B cell (primary cell): Measurements from ENCODE around the gene ANKFY1. TPM values are rescaled to one million over a fixed set of nuclear protein-coding genes. Genes with fewer than 3 reads are reported as not detected.

ENCODE experiments used
- ATAC-seq: fragments of 200-7000 bp; cut with Tn5 transposase; one replicate; pipeline ENCODE4 v1.10.0; 2021; ENCODE audit warnings: low read depth, mild to moderate bottlenecking, moderate number of reproducible peaks, moderate library complexity
- CTCF ChIA-PET: fragments of 350-600 bp; sonication (Branson Sonifier 250); formaldehyde crosslinking; loops from one replicate; lab custom pipeline; 2021; ENCODE audit warnings: antibody characterized with exemption, inconsistent platforms; lab: Charles Lee
- POLR2A ChIA-PET: fragments of 350-600 bp; sonication (Branson Sonifier 250); formaldehyde crosslinking; loops from one replicate; lab custom pipeline; 2021; ENCODE audit warnings: antibody characterized with exemption; lab: Charles Lee
- DNase-seq: peaks from one replicate; pipeline ENCODE4 v3.0.0; 2013
- H2AFZ ChIP-seq: 2 replicates; pipeline ENCODE4 v1.6.1; 2012; ENCODE audit warnings: mild to moderate bottlenecking, low read depth, low read length; ENCODE audit not compliant: insufficient read depth, poor library complexity, severe bottlenecking
- H3K27ac ChIP-seq, 2 donors: 1 replicate in 1 of 2; 2 replicates in 1 of 2; pipeline ENCODE4 v1.5.1; 2012 to 2013; ENCODE audit warnings: low read length in 2 of 2, mild to moderate bottlenecking in 2 of 2, moderate library complexity in 1 of 2
- H3K27me3 ChIP-seq, 4 experiments: fragments of 200-600 bp in 1 of 4; sonication (generic) in 1 of 4; replicated peaks in 1 of 4; 1 replicate in 2 of 4; 2 replicates in 2 of 4; pipeline versions ENCODE4 v1.6.1 to v1.7.0; 2013 to 2016; ENCODE audit warnings: low read length in 3 of 4, mild to moderate bottlenecking in 2 of 4, mixed read lengths in 1 of 4, moderate library complexity in 1 of 4; ENCODE audit not compliant: insufficient read depth in 4 of 4, control insufficient read depth in 3 of 4; ENCODE audit errors: control extremely low read depth in 1 of 4
- H3K36me3 ChIP-seq, 2 experiments: replicated peaks in 1 of 2; 1 replicate in 1 of 2; 2 replicates in 1 of 2; pipeline versions ENCODE4 v1.6.1 to v1.7.1; 2013; ENCODE audit warnings: low read length in 1 of 2; ENCODE audit not compliant: insufficient read depth in 2 of 2, control insufficient read depth in 1 of 2; ENCODE audit errors: control extremely low read depth in 1 of 2, extremely low read depth in 1 of 2
- H3K4me1 ChIP-seq, 2 donors: fragments of 200-600 bp in 1 of 2; sonication (generic) in 1 of 2; 1 replicate in 1 of 2; 2 replicates in 1 of 2; pipeline versions ENCODE4 v1.5.1 to v1.6.1; 2013 to 2017; ENCODE audit warnings: low read length in 2 of 2; ENCODE audit not compliant: control insufficient read depth in 2 of 2, insufficient read depth in 2 of 2
- H3K4me2 ChIP-seq: replicated peaks from 2 replicates; pipeline ENCODE3; 2012; ENCODE audit warnings: mild to moderate bottlenecking, low read depth, low read length; ENCODE audit not compliant: poor library complexity, severe bottlenecking
- H3K4me3 ChIP-seq, 5 experiments: fragments of 200-600 bp in 1 of 5; sonication (generic) in 1 of 5; 1 replicate in 3 of 5; 2 replicates in 2 of 5; pipeline versions ENCODE4 v1.5.1 to v1.7.0; 2011 to 2016; ENCODE audit warnings: low read length in 4 of 5, mild to moderate bottlenecking in 4 of 5, low read depth in 2 of 5, control low read depth in 1 of 5, moderate library complexity in 1 of 5; ENCODE audit not compliant: insufficient read depth in 1 of 5; ENCODE audit errors: control extremely low read depth in 1 of 5, extremely low read depth in 1 of 5
- H3K79me2 ChIP-seq: fragments of 200-600 bp; sonication (generic); one replicate; pipeline ENCODE4 v1.6.0; 2016; ENCODE audit warnings: low read length; ENCODE audit not compliant: control insufficient read depth, insufficient read depth
- H3K9ac ChIP-seq: fragments of 200-600 bp; sonication (generic); 2 replicates; pipeline ENCODE4 v1.6.1; 2017; ENCODE audit warnings: mild to moderate bottlenecking, low read length, moderate library complexity
- H3K9me3 ChIP-seq, 3 donors: one replicate each; pipeline versions ENCODE4 v1.6.1 to v1.7.1; 2013; ENCODE audit warnings: low read length in 2 of 3; ENCODE audit not compliant: control insufficient read depth in 2 of 3, insufficient read depth in 1 of 3; ENCODE audit errors: control extremely low read depth in 1 of 3
- H4K20me1 ChIP-seq: 2 replicates; pipeline ENCODE4 v1.6.0; 2012; ENCODE audit warnings: mild to moderate bottlenecking, low read length; ENCODE audit not compliant: insufficient read depth, control insufficient read depth, poor library complexity, severe bottlenecking
- H3K27ac Mint-ChIP-seq: one replicate; pipeline ENCODE4 v1.8.0; 2021; ENCODE audit warnings: mixed read lengths
- H3K27me3 Mint-ChIP-seq: one replicate; pipeline ENCODE4 v1.8.0; 2021; ENCODE audit warnings: mixed read lengths
- H3K4me1 Mint-ChIP-seq: one replicate; pipeline ENCODE4 v1.8.0; 2021; ENCODE audit warnings: mixed read lengths
- H3K4me3 Mint-ChIP-seq: one replicate; pipeline ENCODE4 v1.8.0; 2021; ENCODE audit warnings: mixed read lengths
- H3K9me3 Mint-ChIP-seq: one replicate; pipeline ENCODE4 v1.8.0; 2022; ENCODE audit warnings: mixed read lengths; ENCODE audit not compliant: insufficient read depth
- CTCF ChIP-seq: fragments of 200-600 bp; IDR thresholded peaks from one replicate; pipeline ENCODE4 v1.8.0; 2022; ENCODE audit warnings: antibody characterized with exemption, mild to moderate bottlenecking
- EZH2 ChIP-seq: IDR thresholded peaks from 2 replicates; pipeline ENCODE4 v1.6.1; 2012; ENCODE audit warnings: borderline replicate concordance, low read depth, mild to moderate bottlenecking, moderate library complexity, low read length; ENCODE audit not compliant: insufficient read depth, poor library complexity, severe bottlenecking
- WGBS: methylation state at CpG from one replicate; pipeline ENCODE4 v1.1.5; 2013; ENCODE audit warnings: missing lambda C conversion rate; ENCODE audit not compliant: insufficient coverage; 5-methylcytosine and 5-hydroxymethylcytosine counted together
- intact Hi-C: fragments of 100-400 bp; cut with micrococcal nuclease; formaldehyde crosslinking; loops from one replicate; pipeline ENCODE4 v1.10.0; 2022
- polyA plus RNA-seq: library from polyadenylated mRNA; depleted of rRNA; stranded (reverse); fragments of >200 nt; gene quantifications from 2 replicates; pipeline ENCODE4 v1.2.3, GENCODE V29; 2012
- total RNA-seq, 2 donors: library from RNA; stranded (reverse); fragments of 120-200 nt in 1 of 2; gene quantifications; 1 replicate in 1 of 2; 2 replicates in 1 of 2; pipeline versions ENCODE4 v1.2.3 to v1.2.4, GENCODE V29; 2013 to 2022

Gene ANKFY1
- total and polyA plus RNA-seq, 2 donors (not counting 1 experiment from before 2014, with no cell fraction given), result 23.1 to 63.9 TPM

GRCh38 chr17:4142107-4142900 lies 121.5 kb downstream of the ANKFY1 start:
- ChIA-PET POLR2A (interaction anchor here (1.2 to 2.0 kb wide), 4 partner anchors 224 to 1741 kb away, joined by 3 to 5 read pairs (median 5); partner anchors contain the start of genes CTNS, SHPK, SPAG7 and UBE2G1), CTCF (interaction anchor here (0.6 kb wide), 1 partner anchor 427 kb away, joined by 3 read pairs; no protein-coding TSS in a partner anchor)
- H2AFZ ChIP-seq, result peak overlapping the region; percentile 76
- Mint-ChIP-seq H3K27ac (peak overlapping the region; percentile 100), H3K9me3 (no peaks in the 10 kb centered on the region), H3K4me3 (peak overlapping the region; percentile 95), H3K27me3 (no peaks in the 10 kb centered on the region), H3K4me1 (peaks cover 48% of the 10 kb centered on the region)
- peak overlapping the region; percentile 19 to 95 (median 93) for H3K4me3 ChIP-seq
- DNase-seq (no peak), ATAC-seq (no peak)
- no peaks in the 10 kb centered on the region for H3K9me3 ChIP-seq
- peaks cover 0 to 23% of the 10 kb centered on the region in 2 experiments for H3K36me3 ChIP-seq
- peak overlapping the region; percentile 95 for H3K4me2 ChIP-seq
- intact Hi-C loops, result loop anchor here (5.0 kb wide), 3 partner anchors 120 to 590 kb away; partner anchors contain the start of genes ANKFY1, MED11 and NCBP3
- H3K27ac ChIP-seq, result peak overlapping the region in 1 of 2 donors; percentile 99
- H3K4me1 ChIP-seq, result peaks cover 22 to 32% of the 10 kb centered on the region in 2 donors
- peak overlapping the region; percentile 100 for H3K9ac ChIP-seq
- H3K27me3 ChIP-seq, result no peaks in the 10 kb centered on the region
- peaks cover 35% of the 10 kb centered on the region for H4K20me1 ChIP-seq
- no peak for TF ChIP-seq EZH2
- no peak for TF ChIP-seq CTCF
- WGBS, result 2% methylated on average over 52 of the region's 56 CpGs
- H3K79me2 ChIP-seq, result peaks cover 61% of the 10 kb centered on the region

GRCh38 chr17:4140125-4140524 lies 123.7 kb downstream of the ANKFY1 start:
- Mint-ChIP-seq H3K4me1 (peaks cover 57% of the 10 kb centered on the region), H3K27ac (no peak overlapping the region), H3K9me3 (no peaks in the 10 kb centered on the region), H3K27me3 (no peaks in the 10 kb centered on the region), H3K4me3 (no peak overlapping the region)
- Histone ChIP-seq H3K9me3 (no peaks in the 10 kb centered on the region), H3K4me3 (no peak overlapping the region), H2AFZ (no peak overlapping the region), H3K4me2 (no peak overlapping the region), H4K20me1 (peaks cover 48% of the 10 kb centered on the region), H3K79me2 (peaks cover 82% of the 10 kb centered on the region), H3K27ac (no peak overlapping the region), H3K4me1 (peaks cover 22 to 32% of the 10 kb centered on the region in 2 donors), H3K36me3 (peaks cover 0 to 28% of the 10 kb centered on the region in 2 experiments), H3K27me3 (no peaks in the 10 kb centered on the region), H3K9ac (no peak overlapping the region)
- DNase-seq, result no peak
- CTCF ChIA-PET, result no interaction called here
- TF ChIP-seq EZH2, result no peak
- no peak for TF ChIP-seq CTCF
- intact Hi-C loops, result loop anchor here (5.0 kb wide), 3 partner anchors 122 to 592 kb away; partner anchors contain the start of genes ANKFY1, MED11 and NCBP3
- 100% methylated on average over 1 of the region's 2 CpGs for WGBS
- no peak for ATAC-seq
- POLR2A ChIA-PET, result no interaction called here
